Naive B cell (primary cell): ENCODE data around the gene TM6SF1. TPM values are rescaled to one million over a fixed set of nuclear protein-coding genes. Genes with fewer than 3 reads are reported as not detected.
"Not testable (repeated sequence)": the region's sequence is repeated elsewhere in the genome, so short reads cannot be mapped to it uniquely, and the experiment has no call there.

Source experiments
- ATAC-seq, 2 donors: fragments of 150-1000 bp; cut with Tn5 transposase; 2 replicates each; pipeline ENCODE4 v1.10.0; 2021; ENCODE audit warnings: low read depth in 2 of 2, mild to moderate bottlenecking in 2 of 2, moderate library complexity in 2 of 2
- DNase-seq: peaks from one replicate; pipeline ENCODE4 v3.0.0; 2022
- H3K27ac Mint-ChIP-seq, 6 donors: one replicate each; pipeline ENCODE4 v1.8.0; 2020 to 2022; ENCODE audit warnings: mild to moderate bottlenecking in 6 of 6, mixed read lengths in 6 of 6, moderate library complexity in 5 of 6, inconsistent platforms in 2 of 6
- H3K27me3 Mint-ChIP-seq, 3 donors: one replicate each; pipeline ENCODE4 v1.8.0; 2021 to 2022; ENCODE audit warnings: mixed read lengths in 3 of 3, mild to moderate bottlenecking in 1 of 3
- H3K36me3 Mint-ChIP-seq, 2 donors: one replicate each; pipeline ENCODE4 v1.8.0; 2020 to 2022; ENCODE audit warnings: mixed read lengths in 2 of 2, inconsistent platforms in 1 of 2, mild to moderate bottlenecking in 1 of 2
- H3K4me1 Mint-ChIP-seq, 3 donors: one replicate each; pipeline ENCODE4 v1.8.0; 2020 to 2022; ENCODE audit warnings: mixed read lengths in 3 of 3, inconsistent platforms in 1 of 3, mild to moderate bottlenecking in 1 of 3, moderate library complexity in 1 of 3
- H3K4me3 Mint-ChIP-seq, 8 donors: one replicate each; pipeline ENCODE4 v1.8.0; 2020 to 2022; ENCODE audit warnings: mild to moderate bottlenecking in 8 of 8, mixed read lengths in 8 of 8, moderate library complexity in 8 of 8, inconsistent platforms in 2 of 8
- H3K9me3 Mint-ChIP-seq, 7 donors: one replicate each; pipeline ENCODE4 v1.8.0; 2020 to 2022; ENCODE audit warnings: mixed read lengths in 7 of 7, mild to moderate bottlenecking in 5 of 7, inconsistent platforms in 2 of 7, moderate library complexity in 1 of 7
- polyA plus RNA-seq, 6 donors: library from polyadenylated mRNA; unstranded; fragments of 300-500 nt; fragmentation: Illumina TruSeq; gene quantifications; one replicate each; pipeline ENCODE4 v1.2.3, GENCODE V29; 2021; ENCODE audit warnings: low read depth in 6 of 6

TM6SF1 gene
- polyA plus RNA-seq, 6 donors from 2014 or later: 0.94 to 2.8 (median 1.6) TPM

- Mint-ChIP-seq H3K4me3 (no peak overlapping the region), H3K27ac (no peak overlapping the region), H3K9me3 (peaks cover 0 to 5% (median 0%) of the 10 kb centered on the region in 7 donors), H3K4me1 (peaks cover 14 to 26% (median 17%) of the 10 kb centered on the region in 3 donors), H3K36me3 (peaks cover 0 to 7% of the 10 kb centered on the region in 2 donors), H3K27me3 (peaks cover 0 to 21% (median 12%) of the 10 kb centered on the region in 3 donors)
- ATAC-seq (no peak), DNase-seq (no peak)
Measured at GRCh38 chr15:83112956-83113299, 5.5 kb downstream of the TM6SF1 start.

- ATAC-seq: no peak
- peaks cover 3 to 17% (median 6%) of the 10 kb centered on the region in 3 donors for H3K4me1 Mint-ChIP-seq
- no peak overlapping the region for H3K4me3 Mint-ChIP-seq
- no peak overlapping the region for H3K27ac Mint-ChIP-seq
- DNase-seq: no peak
- peaks cover 0 to 5% (median 0%) of the 10 kb centered on the region in 7 donors for H3K9me3 Mint-ChIP-seq
- peaks cover 0 to 20% (median 8%) of the 10 kb centered on the region in 3 donors for H3K27me3 Mint-ChIP-seq
- peaks cover 0 to 7% of the 10 kb centered on the region in 2 donors for H3K36me3 Mint-ChIP-seq
Measured at GRCh38 chr15:83113881-83114674, 6.6 kb downstream of the TM6SF1 start.

- ATAC-seq (no peak), DNase-seq (no peak)
- H3K27me3 Mint-ChIP-seq: peaks cover 0 to 12% (median 7%) of the 10 kb centered on the region in 3 donors
- H3K9me3 Mint-ChIP-seq: peaks cover 0 to 5% (median 0%) of the 10 kb centered on the region in 7 donors
- H3K27ac Mint-ChIP-seq: peak overlapping the region in 2 of 6 donors; percentile 21 to 28
- peaks cover 0 to 7% of the 10 kb centered on the region in 2 donors for H3K36me3 Mint-ChIP-seq
- H3K4me1 Mint-ChIP-seq: peaks cover 0 to 11% (median 2%) of the 10 kb centered on the region in 3 donors
- H3K4me3 Mint-ChIP-seq: no peak overlapping the region
Measured at GRCh38 chr15:83114856-83115255, 7.4 kb downstream of the TM6SF1 start.

- Mint-ChIP-seq H3K4me3 (no peak overlapping the region), H3K27me3 (peaks cover 0 to 8% (median 7%) of the 10 kb centered on the region in 3 donors), H3K9me3 (peaks cover 0 to 5% (median 0%) of the 10 kb centered on the region in 7 donors), H3K4me1 (peaks cover 0 to 9% (median 1%) of the 10 kb centered on the region in 3 donors), H3K27ac (no peak overlapping the region), H3K36me3 (peaks cover 0 to 7% of the 10 kb centered on the region in 2 donors)
- DNase-seq (no peak), ATAC-seq (no peak)
Measured at GRCh38 chr15:83115410-83115809, 8.0 kb downstream of the TM6SF1 start.

GRCh38 chr15:83115831-83116565 lies 8.6 kb downstream of the TM6SF1 start:
- Mint-ChIP-seq H3K4me3 (no peak overlapping the region), H3K4me1 (peaks cover 0 to 8% (median 0%) of the 10 kb centered on the region in 3 donors), H3K27ac (no peak overlapping the region), H3K27me3 (peaks cover 0 to 6% (median 6%) of the 10 kb centered on the region in 3 donors), H3K36me3 (peaks cover 0 to 5% of the 10 kb centered on the region in 2 donors), H3K9me3 (peaks cover 0 to 5% (median 0%) of the 10 kb centered on the region in 7 donors)
- DNase-seq (no peak), ATAC-seq (no peak)

GRCh38 chr15:83118291-83118827 lies 10.9 kb downstream of the TM6SF1 start:
- DNase-seq (no peak), ATAC-seq (no peak)
- Mint-ChIP-seq H3K4me3 (no peak overlapping the region), H3K4me1 (no peaks in the 10 kb centered on the region), H3K36me3 (no peaks in the 10 kb centered on the region), H3K9me3 (no peaks in the 10 kb centered on the region), H3K27ac (no peak overlapping the region), H3K27me3 (no peaks in the 10 kb centered on the region)

- Mint-ChIP-seq H3K27me3 (no peaks in the 10 kb centered on the region), H3K27ac (no peak overlapping the region), H3K4me1 (no peaks in the 10 kb centered on the region), H3K36me3 (no peaks in the 10 kb centered on the region), H3K4me3 (no peak overlapping the region), H3K9me3 (no peaks in the 10 kb centered on the region)
- ATAC-seq: no peak
- DNase-seq: no peak
Measured at GRCh38 chr15:83118968-83119367, 11.5 kb downstream of the TM6SF1 start.

GRCh38 chr15:83119968-83120581 lies 12.6 kb downstream of the TM6SF1 start:
- H3K27me3 Mint-ChIP-seq: no peaks in the 10 kb centered on the region
- no peaks in the 10 kb centered on the region for H3K9me3 Mint-ChIP-seq
- no peak overlapping the region for H3K4me3 Mint-ChIP-seq
- H3K27ac Mint-ChIP-seq: no peak overlapping the region
- no peaks in the 10 kb centered on the region for H3K36me3 Mint-ChIP-seq
- DNase-seq (no peak), ATAC-seq (no peak)
- H3K4me1 Mint-ChIP-seq: no peaks in the 10 kb centered on the region

- Mint-ChIP-seq H3K27ac (no peak overlapping the region), H3K4me1 (no peaks in the 10 kb centered on the region), H3K4me3 (no peak overlapping the region), H3K36me3 (no peaks in the 10 kb centered on the region), H3K27me3 (no peaks in the 10 kb centered on the region), H3K9me3 (no peaks in the 10 kb centered on the region)
- no peak for DNase-seq
- no peak for ATAC-seq
Measured at GRCh38 chr15:83123529-83123928, 16.1 kb downstream of the TM6SF1 start.

- no peak overlapping the region for H3K27ac Mint-ChIP-seq
- no peaks in the 10 kb centered on the region for H3K36me3 Mint-ChIP-seq
- ATAC-seq (no peak), DNase-seq (no peak)
- H3K4me3 Mint-ChIP-seq: no peak overlapping the region
- no peaks in the 10 kb centered on the region for H3K4me1 Mint-ChIP-seq
- no peaks in the 10 kb centered on the region for H3K27me3 Mint-ChIP-seq
- no peaks in the 10 kb centered on the region for H3K9me3 Mint-ChIP-seq
Measured at GRCh38 chr15:83127547-83128150, 20.2 kb downstream of the TM6SF1 start.

GRCh38 chr15:83129791-83130190 lies 22.3 kb downstream of the TM6SF1 start:
- Mint-ChIP-seq H3K27ac (no peak overlapping the region), H3K27me3 (no peaks in the 10 kb centered on the region), H3K9me3 (no peaks in the 10 kb centered on the region), H3K4me1 (no peaks in the 10 kb centered on the region), H3K36me3 (no peaks in the 10 kb centered on the region), H3K4me3 (no peak overlapping the region)
- ATAC-seq (no peak), DNase-seq (no peak)

GRCh38 chr15:83132861-83133523 lies 25.5 kb downstream of the TM6SF1 start:
- no peaks in the 10 kb centered on the region for H3K9me3 Mint-ChIP-seq
- H3K27me3 Mint-ChIP-seq: no peaks in the 10 kb centered on the region
- no peaks in the 10 kb centered on the region for H3K36me3 Mint-ChIP-seq
- no peak overlapping the region for H3K27ac Mint-ChIP-seq
- DNase-seq (no peak), ATAC-seq (no peak)
- H3K4me1 Mint-ChIP-seq: no peaks in the 10 kb centered on the region
- no peak overlapping the region for H3K4me3 Mint-ChIP-seq

GRCh38 chr15:83142151-83142550 lies 34.7 kb downstream of the TM6SF1 start:
- not testable (repeated sequence) for H3K4me3 Mint-ChIP-seq, H3K4me1 Mint-ChIP-seq, H3K36me3 Mint-ChIP-seq, H3K27ac Mint-ChIP-seq, DNase-seq, ATAC-seq, H3K27me3 Mint-ChIP-seq, H3K9me3 Mint-ChIP-seq
